DMS153 treated with DMSO at 0.1 percent for 48 hours (cell line): Measurements from ENCODE around the gene CCDC190.
"Not testable (repeated sequence)": the region's sequence is repeated elsewhere in the genome, so short reads cannot be mapped to it uniquely, and the experiment has no call there.

Experiments used
- DNase-seq: peaks from one replicate; lab custom pipeline; 2025; ENCODE audit not compliant: unreplicated experiment; lab: John Stamatoyannopoulos, UW

CCDC190 gene

GRCh38 chr1:162838863-162839262 lies 22.1 kb downstream of the CCDC190 start:
- no peak for DNase-seq

GRCh38 chr1:162835157-162835899 lies 25.6 kb downstream of the CCDC190 start:
- DNase-seq: no peak

GRCh38 chr1:162832470-162832869 lies 28.5 kb downstream of the CCDC190 start:
- no peak for DNase-seq

GRCh38 chr1:162829268-162829667 lies 31.7 kb downstream of the CCDC190 start:
- no peak for DNase-seq

- no peak for DNase-seq
Measured at GRCh38 chr1:162823771-162824525, 37.0 kb downstream of the CCDC190 start.

- no peak for DNase-seq
Measured at GRCh38 chr1:162823231-162823630, 37.7 kb downstream of the CCDC190 start.

- peak; percentile 48 for DNase-seq
Measured at GRCh38 chr1:162822391-162823200, 38.4 kb downstream of the CCDC190 start.

GRCh38 chr1:162818666-162819065 lies 42.3 kb downstream of the CCDC190 start:
- DNase-seq: not testable (repeated sequence)

- DNase-seq: not testable (repeated sequence)
Measured at GRCh38 chr1:162818136-162818535, 42.8 kb downstream of the CCDC190 start.

- not testable (repeated sequence) for DNase-seq
Measured at GRCh38 chr1:162812357-162812756, 48.6 kb downstream of the CCDC190 start.

GRCh38 chr1:162807503-162807902 lies 53.5 kb downstream of the CCDC190 start:
- DNase-seq: not testable (repeated sequence)
